ENCODE results near the gene ANKRD27.
"Not testable (repeated sequence)": the region's sequence is repeated elsewhere in the genome, so short reads cannot be mapped to it uniquely, and the experiment has no call there.

The ANKRD27 gene

GRCh38 chr19:32662186-32662585 lies 12.8 kb downstream of the ANKRD27 start:
- no peaks in the 10 kb centered on the region for H3K27me3 ChIP-seq (ENCODE audit: control insufficient read depth, insufficient read depth, low read length)
- H3K36me3 ChIP-seq (ENCODE audit: control insufficient read depth, insufficient read depth, low read length), result no peaks in the 10 kb centered on the region
- H3K4me3 ChIP-seq (ENCODE audit: low read length), result no peak overlapping the region
- H3K9ac ChIP-seq (ENCODE audit: low read length), result no peak overlapping the region
- H3K4me1 ChIP-seq (ENCODE audit: control insufficient read depth, insufficient read depth, low read length), result no peaks in the 10 kb centered on the region
- no peak overlapping the region for H3K27ac ChIP-seq (ENCODE audit: low read depth, low read length)

- H3K9ac ChIP-seq (ENCODE audit: low read length), result no peak overlapping the region
- H3K36me3 ChIP-seq (ENCODE audit: control insufficient read depth, insufficient read depth, low read length), result peaks cover 2% of the 10 kb centered on the region
- H3K27ac ChIP-seq (ENCODE audit: low read depth, low read length), result no peak overlapping the region
- H3K4me1 ChIP-seq (ENCODE audit: control insufficient read depth, insufficient read depth, low read length), result no peaks in the 10 kb centered on the region
- H3K27me3 ChIP-seq (ENCODE audit: control insufficient read depth, insufficient read depth, low read length), result no peaks in the 10 kb centered on the region
- H3K4me3 ChIP-seq (ENCODE audit: low read length), result no peak overlapping the region
Observed at GRCh38 chr19:32661318-32661717, 13.7 kb downstream of the ANKRD27 start.

GRCh38 chr19:32658527-32658926 lies 16.5 kb downstream of the ANKRD27 start:
- Histone ChIP-seq H3K27ac (ENCODE audit: low read depth, low read length) (no peak overlapping the region), H3K4me3 (ENCODE audit: low read length) (no peak overlapping the region), H3K9ac (ENCODE audit: low read length) (no peak overlapping the region), H3K36me3 (ENCODE audit: control insufficient read depth, insufficient read depth, low read length) (peaks cover 2% of the 10 kb centered on the region), H3K4me1 (ENCODE audit: control insufficient read depth, insufficient read depth, low read length) (no peaks in the 10 kb centered on the region), H3K27me3 (ENCODE audit: control insufficient read depth, insufficient read depth, low read length) (no peaks in the 10 kb centered on the region)

GRCh38 chr19:32658075-32658474 lies 16.9 kb downstream of the ANKRD27 start:
- Histone ChIP-seq H3K27ac (ENCODE audit: low read depth, low read length) (no peak overlapping the region), H3K4me1 (ENCODE audit: control insufficient read depth, insufficient read depth, low read length) (no peaks in the 10 kb centered on the region), H3K36me3 (ENCODE audit: control insufficient read depth, insufficient read depth, low read length) (peaks cover 2% of the 10 kb centered on the region), H3K27me3 (ENCODE audit: control insufficient read depth, insufficient read depth, low read length) (no peaks in the 10 kb centered on the region), H3K4me3 (ENCODE audit: low read length) (no peak overlapping the region), H3K9ac (ENCODE audit: low read length) (no peak overlapping the region)

- H3K9ac ChIP-seq (ENCODE audit: low read length); H3K4me3 ChIP-seq (ENCODE audit: low read length); H3K4me1 ChIP-seq (ENCODE audit: control insufficient read depth, insufficient read depth, low read length); H3K27me3 ChIP-seq (ENCODE audit: control insufficient read depth, insufficient read depth, low read length); H3K27ac ChIP-seq (ENCODE audit: low read depth, low read length); H3K36me3 ChIP-seq (ENCODE audit: control insufficient read depth, insufficient read depth, low read length): not testable (repeated sequence)
Observed at GRCh38 chr19:32656379-32656778, 18.6 kb downstream of the ANKRD27 start.

- peaks cover 2% of the 10 kb centered on the region for H3K36me3 ChIP-seq (ENCODE audit: control insufficient read depth, insufficient read depth, low read length)
- H3K27me3 ChIP-seq (ENCODE audit: control insufficient read depth, insufficient read depth, low read length), result no peaks in the 10 kb centered on the region
- H3K9ac ChIP-seq (ENCODE audit: low read length), result no peak overlapping the region
- H3K4me3 ChIP-seq (ENCODE audit: low read length), result no peak overlapping the region
- H3K27ac ChIP-seq (ENCODE audit: low read depth, low read length), result no peak overlapping the region
- no peaks in the 10 kb centered on the region for H3K4me1 ChIP-seq (ENCODE audit: control insufficient read depth, insufficient read depth, low read length)
Observed at GRCh38 chr19:32653599-32653915, 21.4 kb downstream of the ANKRD27 start.

- no peak overlapping the region for H3K27ac ChIP-seq (ENCODE audit: low read depth, low read length)
- no peak overlapping the region for H3K4me3 ChIP-seq (ENCODE audit: low read length)
- peaks cover 2% of the 10 kb centered on the region for H3K36me3 ChIP-seq (ENCODE audit: control insufficient read depth, insufficient read depth, low read length)
- no peaks in the 10 kb centered on the region for H3K4me1 ChIP-seq (ENCODE audit: control insufficient read depth, insufficient read depth, low read length)
- H3K27me3 ChIP-seq (ENCODE audit: control insufficient read depth, insufficient read depth, low read length), result no peaks in the 10 kb centered on the region
- no peak overlapping the region for H3K9ac ChIP-seq (ENCODE audit: low read length)
Observed at GRCh38 chr19:32652894-32653598, 21.9 kb downstream of the ANKRD27 start.

GRCh38 chr19:32652331-32652730 lies 22.6 kb downstream of the ANKRD27 start:
- not testable (repeated sequence) for H3K4me1 ChIP-seq (ENCODE audit: control insufficient read depth, insufficient read depth, low read length); H3K36me3 ChIP-seq (ENCODE audit: control insufficient read depth, insufficient read depth, low read length); H3K4me3 ChIP-seq (ENCODE audit: low read length); H3K27me3 ChIP-seq (ENCODE audit: control insufficient read depth, insufficient read depth, low read length); H3K27ac ChIP-seq (ENCODE audit: low read depth, low read length); H3K9ac ChIP-seq (ENCODE audit: low read length)

GRCh38 chr19:32651729-32652140 lies 23.2 kb downstream of the ANKRD27 start:
- no peak overlapping the region for H3K9ac ChIP-seq (ENCODE audit: low read length)
- H3K4me3 ChIP-seq (ENCODE audit: low read length), result no peak overlapping the region
- H3K27ac ChIP-seq (ENCODE audit: low read depth, low read length), result no peak overlapping the region
- peaks cover 9% of the 10 kb centered on the region for H3K36me3 ChIP-seq (ENCODE audit: control insufficient read depth, insufficient read depth, low read length)
- no peaks in the 10 kb centered on the region for H3K27me3 ChIP-seq (ENCODE audit: control insufficient read depth, insufficient read depth, low read length)
- no peaks in the 10 kb centered on the region for H3K4me1 ChIP-seq (ENCODE audit: control insufficient read depth, insufficient read depth, low read length)

GRCh38 chr19:32650671-32651070 lies 24.3 kb downstream of the ANKRD27 start:
- no peaks in the 10 kb centered on the region for H3K27me3 ChIP-seq (ENCODE audit: control insufficient read depth, insufficient read depth, low read length)
- H3K9ac ChIP-seq (ENCODE audit: low read length), result no peak overlapping the region
- H3K4me3 ChIP-seq (ENCODE audit: low read length), result no peak overlapping the region
- peaks cover 9% of the 10 kb centered on the region for H3K36me3 ChIP-seq (ENCODE audit: control insufficient read depth, insufficient read depth, low read length)
- H3K27ac ChIP-seq (ENCODE audit: low read depth, low read length), result no peak overlapping the region
- no peaks in the 10 kb centered on the region for H3K4me1 ChIP-seq (ENCODE audit: control insufficient read depth, insufficient read depth, low read length)

- Histone ChIP-seq H3K9ac (ENCODE audit: low read length) (no peak overlapping the region), H3K4me3 (ENCODE audit: low read length) (no peak overlapping the region), H3K4me1 (ENCODE audit: control insufficient read depth, insufficient read depth, low read length) (no peaks in the 10 kb centered on the region), H3K27me3 (ENCODE audit: control insufficient read depth, insufficient read depth, low read length) (no peaks in the 10 kb centered on the region), H3K27ac (ENCODE audit: low read depth, low read length) (no peak overlapping the region), H3K36me3 (ENCODE audit: control insufficient read depth, insufficient read depth, low read length) (peaks cover 9% of the 10 kb centered on the region)
Observed at GRCh38 chr19:32649751-32650150, 25.2 kb downstream of the ANKRD27 start.

- H3K9ac ChIP-seq (ENCODE audit: low read length), result no peak overlapping the region
- no peak overlapping the region for H3K4me3 ChIP-seq (ENCODE audit: low read length)
- H3K4me1 ChIP-seq (ENCODE audit: control insufficient read depth, insufficient read depth, low read length), result no peaks in the 10 kb centered on the region
- H3K27me3 ChIP-seq (ENCODE audit: control insufficient read depth, insufficient read depth, low read length), result no peaks in the 10 kb centered on the region
- H3K27ac ChIP-seq (ENCODE audit: low read depth, low read length), result no peak overlapping the region
- H3K36me3 ChIP-seq (ENCODE audit: control insufficient read depth, insufficient read depth, low read length), result peaks cover 18% of the 10 kb centered on the region
Observed at GRCh38 chr19:32647361-32647760, 27.6 kb downstream of the ANKRD27 start.

GRCh38 chr19:32646556-32646955 lies 28.4 kb downstream of the ANKRD27 start:
- Histone ChIP-seq H3K36me3 (ENCODE audit: control insufficient read depth, insufficient read depth, low read length) (peaks cover 18% of the 10 kb centered on the region), H3K9ac (ENCODE audit: low read length) (no peak overlapping the region), H3K27ac (ENCODE audit: low read depth, low read length) (no peak overlapping the region), H3K4me3 (ENCODE audit: low read length) (no peak overlapping the region), H3K27me3 (ENCODE audit: control insufficient read depth, insufficient read depth, low read length) (no peaks in the 10 kb centered on the region), H3K4me1 (ENCODE audit: control insufficient read depth, insufficient read depth, low read length) (no peaks in the 10 kb centered on the region)

Measured in rectal smooth muscle tissue (tissue), 1 donor.